Measurements from ENCODE around the gene TMEM131.
"Not testable (repeated sequence)": the region's sequence is repeated elsewhere in the genome, so short reads cannot be mapped to it uniquely, and the experiment has no call there.

TMEM131 gene

GRCh38 chr2:97911922-97912575 is 83.7 kb downstream of the TMEM131 start:
- no peak for DNase-seq (ENCODE audit: low read depth, low spot score)

GRCh38 chr2:97911206-97911921 is 84.4 kb downstream of the TMEM131 start:
- no peak for DNase-seq (ENCODE audit: low read depth, low spot score)

GRCh38 chr2:97910403-97911205 is 85.1 kb downstream of the TMEM131 start:
- no peak for DNase-seq (ENCODE audit: low read depth, low spot score)

- DNase-seq (ENCODE audit: low read depth, low spot score): no peak
Observed at GRCh38 chr2:97908208-97908676, 87.5 kb downstream of the TMEM131 start.

DNA sequence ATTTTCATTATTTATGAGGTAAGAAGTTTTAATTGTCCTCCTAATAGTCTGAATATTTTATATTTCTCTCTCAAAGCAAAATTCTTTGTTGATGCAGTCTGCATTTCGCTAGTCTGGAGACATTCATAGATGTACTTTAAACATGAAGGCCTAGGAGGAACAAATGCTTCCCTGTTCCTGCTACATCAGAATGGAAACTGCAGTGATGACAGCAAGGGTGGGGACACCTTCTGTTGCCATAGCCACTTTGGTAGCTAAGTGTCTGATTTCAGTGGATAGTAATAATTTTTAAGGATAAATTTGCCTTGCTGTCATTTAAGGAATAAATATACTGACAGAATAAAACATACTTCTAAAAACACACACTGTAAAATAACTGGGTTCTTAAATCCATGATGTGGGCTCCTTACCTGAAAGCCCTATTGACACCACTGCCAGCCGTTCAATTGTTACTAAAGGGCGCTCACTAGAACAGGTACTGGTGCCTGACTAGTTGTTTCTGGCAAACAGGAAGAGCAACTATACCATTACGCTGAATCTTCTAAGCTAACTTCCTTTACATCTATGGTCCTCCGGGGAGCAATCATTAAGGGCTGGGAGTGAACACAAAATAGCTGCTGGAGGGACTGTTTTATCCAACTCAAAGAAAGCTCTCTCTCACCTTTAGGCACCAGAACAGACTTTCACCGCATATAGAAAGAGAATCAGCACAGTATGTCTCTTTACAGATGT is 88.2 kb downstream of the TMEM131 start:
- no peak for DNase-seq (ENCODE audit: low read depth, low spot score)

DNA sequence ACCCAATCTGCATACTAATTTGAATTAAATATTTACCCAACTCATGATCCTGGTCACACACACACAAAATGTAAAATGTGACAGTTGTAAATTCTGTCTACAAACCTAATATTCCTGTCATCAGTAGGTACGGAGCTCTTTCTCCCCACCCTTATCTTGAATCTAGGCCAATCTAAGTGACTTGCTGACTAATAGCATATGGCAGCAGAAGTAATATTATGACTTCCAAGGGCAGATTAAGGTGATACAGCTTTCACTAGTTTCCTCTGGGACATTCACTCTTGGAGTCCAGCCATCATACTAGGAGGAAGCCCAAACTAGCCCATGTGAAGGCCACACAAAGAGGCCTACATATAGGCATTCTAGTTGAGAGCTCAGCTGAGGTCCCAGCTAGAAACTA is 89.4 kb downstream of the TMEM131 start:
- DNase-seq (ENCODE audit: low read depth, low spot score): no peak

DNA sequence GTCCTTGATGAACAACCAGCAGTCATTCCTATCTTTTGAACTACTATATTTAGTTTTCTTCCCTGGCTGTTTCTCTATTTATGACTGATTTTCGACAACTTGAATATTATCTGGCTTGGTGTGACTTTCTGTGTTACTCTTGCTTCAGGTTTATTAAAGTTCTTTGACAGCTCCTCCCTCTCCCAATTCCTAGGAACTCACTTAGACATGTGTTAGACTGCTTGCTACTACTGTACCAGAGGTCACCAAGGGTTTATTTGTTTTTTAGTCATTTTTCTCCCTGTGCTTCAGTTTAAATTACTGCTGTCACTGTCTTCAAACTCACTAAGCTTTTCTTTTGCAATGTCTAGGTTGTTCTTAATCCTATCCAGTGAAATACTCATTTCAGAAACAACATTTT is 90.5 kb downstream of the TMEM131 start:
- DNase-seq (ENCODE audit: low read depth, low spot score): no peak

- no peak for DNase-seq (ENCODE audit: low read depth, low spot score)
Observed at GRCh38 chr2:97901862-97902261, 93.9 kb downstream of the TMEM131 start.

GRCh38 chr2:97900806-97901205 is 94.9 kb downstream of the TMEM131 start:
- no peak for DNase-seq (ENCODE audit: low read depth, low spot score)

DNA sequence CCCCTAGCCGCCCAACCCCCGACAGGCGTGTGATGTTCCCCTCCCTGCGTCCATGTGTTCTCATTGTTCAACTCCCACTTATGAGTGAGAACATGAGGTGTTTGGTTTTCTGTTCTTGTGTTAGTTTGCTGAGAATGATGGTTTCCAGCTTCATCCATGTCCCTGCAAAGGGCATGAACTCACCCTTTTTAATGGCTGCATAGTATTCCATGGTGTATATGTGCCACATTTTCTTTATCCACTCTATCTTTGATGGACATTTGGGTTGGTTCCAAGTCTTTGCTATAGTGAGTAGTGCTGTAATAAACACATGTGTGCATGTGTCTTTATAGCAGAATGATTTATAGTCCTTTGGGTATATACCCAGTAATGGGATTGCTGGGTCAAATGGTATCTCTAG is 102.7 kb downstream of the TMEM131 start:
- not testable (repeated sequence) for DNase-seq (ENCODE audit: low read depth, low spot score)

GRCh38 chr2:97891611-97892010 is 104.1 kb downstream of the TMEM131 start:
- DNase-seq (ENCODE audit: low read depth, low spot score): no peak

- no peak for DNase-seq (ENCODE audit: low read depth, low spot score)
Observed at GRCh38 chr2:97889156-97889555, 106.6 kb downstream of the TMEM131 start.

DNA sequence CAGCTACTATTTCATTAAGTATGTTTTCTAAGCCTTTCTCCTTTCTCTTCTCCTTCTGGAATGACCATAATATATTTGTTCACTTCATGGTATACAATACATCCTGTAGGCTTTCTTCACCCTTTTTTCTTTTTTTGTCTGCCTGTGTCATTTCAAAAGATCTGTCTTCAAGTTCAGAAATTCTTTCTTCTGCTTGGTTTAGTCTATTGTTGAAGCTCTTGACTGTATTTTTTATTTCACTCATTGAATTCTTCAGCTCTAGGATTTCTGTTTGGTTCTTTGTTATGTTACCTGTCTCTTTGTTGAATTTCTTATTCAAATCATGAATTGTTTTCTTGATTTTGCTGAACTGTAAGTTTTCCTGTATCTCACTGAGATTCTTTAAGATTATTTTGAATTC is 109.9 kb downstream of the TMEM131 start:
- DNase-seq (ENCODE audit: low read depth, low spot score): no peak

DNA sequence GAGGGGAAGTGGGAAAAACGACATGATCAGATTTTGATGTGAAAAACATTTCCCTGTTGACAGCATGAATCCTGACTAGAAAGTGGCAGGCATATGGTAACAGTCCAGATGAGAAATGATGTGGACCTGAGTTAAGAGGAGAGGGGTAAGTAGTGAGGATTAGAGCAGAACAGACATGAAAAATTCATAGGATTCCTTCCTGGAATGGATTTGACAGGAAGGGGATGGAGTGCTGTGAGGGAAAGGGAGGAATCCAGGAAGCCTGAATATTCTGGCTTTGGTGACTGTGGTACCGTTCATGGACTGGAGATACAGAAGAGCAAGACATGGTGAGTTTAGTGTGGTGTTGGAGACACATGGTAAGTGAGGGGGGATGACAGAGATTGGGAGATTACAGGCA is 115.4 kb downstream of the TMEM131 start:
- DNase-seq (ENCODE audit: low read depth, low spot score): no peak

DNA sequence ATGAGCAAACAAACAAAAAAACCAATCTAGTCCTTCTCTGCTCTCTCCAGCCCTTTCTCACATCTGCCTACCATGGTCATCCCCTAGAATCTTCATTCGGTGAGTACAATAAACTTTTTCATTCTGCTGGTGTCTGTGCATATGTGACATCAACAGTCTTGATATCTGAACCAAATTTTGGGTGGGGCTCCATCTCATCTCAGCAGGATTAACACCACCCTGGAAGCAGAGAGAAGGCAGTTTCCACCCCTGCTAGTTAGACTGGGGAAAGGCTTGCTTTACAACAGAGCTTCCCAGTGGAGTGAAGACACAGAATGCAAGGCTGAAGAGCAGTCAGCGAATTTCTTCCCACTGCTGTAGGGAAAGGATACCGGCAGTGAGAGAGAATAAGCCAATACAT is 116.9 kb downstream of the TMEM131 start:
- no peak for DNase-seq (ENCODE audit: low read depth, low spot score)

DNA sequence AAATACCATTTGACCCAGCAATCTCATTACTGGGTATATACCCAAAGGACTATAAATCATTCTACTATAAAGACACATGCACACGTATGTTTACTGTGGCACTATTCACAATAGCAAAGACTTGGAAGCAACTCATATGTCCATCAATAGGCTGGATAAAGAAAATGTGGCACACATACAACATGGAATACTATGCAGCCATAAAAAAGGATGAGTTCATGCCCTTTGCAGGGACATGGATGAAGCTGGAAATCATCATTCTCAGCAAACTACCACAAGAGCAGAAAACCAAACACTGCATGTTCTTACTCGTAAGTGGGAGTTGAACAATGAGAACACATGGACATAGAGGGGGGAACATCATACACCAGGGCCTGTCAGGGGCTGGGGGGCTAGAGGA is 117.4 kb downstream of the TMEM131 start:
- DNase-seq (ENCODE audit: low read depth, low spot score): not testable (repeated sequence)

DNA sequence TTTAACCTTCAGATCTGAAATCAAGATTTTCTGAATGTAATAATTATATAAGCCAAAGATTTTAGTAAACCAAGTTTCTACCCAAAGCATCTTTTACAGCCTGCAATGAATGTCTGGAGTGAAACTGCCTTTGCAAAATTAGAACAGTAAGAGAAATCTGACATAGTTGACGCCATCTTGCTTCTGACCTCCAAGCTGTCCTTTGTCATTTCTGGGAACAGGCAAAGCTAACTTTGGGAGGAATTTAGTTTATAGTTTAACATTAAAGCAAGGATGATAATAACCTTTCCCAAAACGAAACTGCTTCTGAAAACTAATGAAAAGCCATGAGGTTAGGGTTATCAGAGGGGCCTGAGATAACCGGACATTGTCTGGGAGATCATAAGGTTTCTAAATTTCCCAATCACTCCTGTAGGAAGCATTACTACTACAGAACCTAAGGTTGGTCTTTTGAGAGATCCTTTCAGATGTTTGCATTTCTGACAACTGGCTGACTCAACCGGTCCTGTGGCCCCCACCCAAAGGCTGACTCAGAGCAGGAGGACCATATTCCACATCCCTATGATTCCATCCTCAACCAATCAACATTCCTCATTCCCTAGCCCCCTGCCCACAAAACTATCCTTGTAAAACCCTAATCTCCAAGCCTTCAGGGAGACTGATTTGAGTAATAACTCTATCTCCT is 124.5 kb downstream of the TMEM131 start:
- no peak for DNase-seq (ENCODE audit: low read depth, low spot score)

DNA sequence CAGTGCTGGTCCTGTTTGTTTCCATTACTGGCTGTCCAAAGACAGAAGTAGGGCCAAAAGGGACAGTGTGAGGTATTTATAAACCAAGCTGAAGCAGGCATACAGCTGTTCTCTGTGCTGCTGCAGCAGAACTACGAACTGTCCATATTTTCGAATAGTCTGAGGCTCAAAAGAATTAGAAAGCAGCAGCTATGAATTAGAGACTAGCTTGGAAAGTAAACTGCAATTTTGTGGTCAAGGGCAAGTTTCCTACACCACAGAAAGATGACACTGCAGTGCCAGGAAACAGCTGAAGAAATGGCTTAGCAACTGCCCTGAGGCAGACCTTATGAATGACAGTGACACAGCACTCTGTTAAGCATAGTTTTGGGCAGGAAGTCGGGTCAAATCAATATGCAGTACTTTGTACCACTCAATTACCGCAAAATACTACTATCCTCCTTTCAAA is 125.3 kb downstream of the TMEM131 start:
- DNase-seq (ENCODE audit: low read depth, low spot score): peak; percentile 15

- DNase-seq (ENCODE audit: low read depth, low spot score): no peak
Observed at GRCh38 chr2:97869722-97870346, 125.9 kb downstream of the TMEM131 start.

DNA sequence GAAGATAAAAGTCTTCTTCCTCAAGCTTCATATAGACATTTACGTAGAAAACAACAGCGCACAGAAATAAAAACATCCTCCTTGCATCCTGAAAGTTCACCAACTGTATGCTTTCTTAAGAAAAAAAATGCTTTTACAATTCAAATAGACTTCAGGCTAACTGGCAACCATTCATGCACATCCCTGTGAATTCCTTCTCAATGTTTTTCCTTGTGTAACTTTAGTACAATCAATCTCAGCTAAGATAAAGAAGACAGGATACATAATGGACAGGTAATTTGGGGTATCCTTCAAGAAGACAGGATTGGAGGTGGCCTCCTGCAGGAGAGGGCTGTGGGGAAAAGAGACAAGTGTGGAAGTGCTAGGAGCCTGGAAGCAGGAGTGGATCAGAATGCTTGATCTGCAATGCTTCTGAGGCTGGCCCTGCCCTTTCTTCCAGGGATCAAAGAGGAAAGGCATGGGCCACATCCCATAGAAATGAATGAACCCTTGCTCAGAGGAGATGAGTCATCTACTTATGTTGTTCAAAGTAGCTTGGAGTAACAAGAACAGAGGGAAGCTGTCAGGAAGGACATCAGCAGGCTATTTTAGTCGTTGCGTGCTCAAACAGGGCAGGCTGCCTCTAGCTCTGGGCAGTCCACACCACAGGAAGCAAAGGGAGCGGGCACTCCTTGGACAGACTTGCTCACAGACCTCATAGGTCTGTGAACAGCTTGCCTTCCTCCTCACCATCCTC is 126.6 kb downstream of the TMEM131 start:
- peak; percentile 86 for DNase-seq (ENCODE audit: low read depth, low spot score)

Measured in brain pericyte (primary cell).